GM12874 (cell line): Measurements from ENCODE around the gene SLC6A19.

Experiments
- CTCF ChIP-seq: IDR thresholded peaks from 2 replicates; pipeline ENCODE4 v1.5.1; 2011; ENCODE audit warnings: low read depth, mild to moderate bottlenecking, control low read depth, low read length, moderate library complexity; ENCODE audit not compliant: insufficient read depth

The SLC6A19 gene

DNA sequence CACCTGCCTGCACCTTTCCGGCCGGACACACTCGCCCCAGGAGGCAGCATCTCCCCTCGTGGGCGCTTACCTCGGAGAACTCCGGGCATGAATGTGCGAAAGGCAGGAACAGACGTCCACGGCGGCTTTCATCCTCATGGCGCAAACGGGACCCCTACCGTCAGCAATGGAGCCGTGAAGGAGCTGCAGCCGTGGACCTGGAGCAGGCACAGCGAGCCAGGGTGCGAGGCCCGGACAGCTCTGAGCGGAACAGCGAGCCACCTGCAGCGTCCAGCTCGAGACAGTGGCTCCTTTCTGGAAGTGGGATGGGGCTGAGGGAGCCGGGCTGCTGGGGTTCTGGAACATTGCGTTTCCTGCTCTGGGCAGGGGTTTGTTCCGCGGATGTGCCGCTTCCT is 7.8 kb upstream of the SLC6A19 start:
- TF ChIP-seq CTCF = no peak

GRCh38 chr5:1194378-1194777 is 7.0 kb upstream of the SLC6A19 start:
- no peak for TF ChIP-seq CTCF

DNA sequence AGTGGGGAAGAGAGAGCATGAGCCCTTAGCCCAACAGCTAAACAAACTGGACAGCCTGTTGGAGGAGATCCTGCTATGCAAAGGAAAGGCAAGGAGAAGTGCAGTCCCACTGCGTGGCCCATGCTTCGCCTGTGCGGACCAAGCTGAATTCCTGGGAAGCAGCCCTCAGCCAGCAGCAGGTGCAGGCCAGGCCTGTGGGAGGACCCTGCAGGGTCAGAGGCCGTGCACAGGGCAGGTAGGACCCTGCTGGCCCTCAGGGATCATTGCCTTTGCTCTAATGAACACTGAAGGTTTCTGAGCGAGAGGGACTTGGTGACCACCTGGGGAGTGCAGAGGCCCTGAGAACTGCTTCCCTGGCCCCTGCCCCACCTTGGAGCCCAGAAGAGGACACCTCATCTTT is 6.0 kb upstream of the SLC6A19 start:
- no peak for TF ChIP-seq CTCF

GRCh38 chr5:1195916-1196315 is 5.5 kb upstream of the SLC6A19 start:
- no peak for TF ChIP-seq CTCF

DNA sequence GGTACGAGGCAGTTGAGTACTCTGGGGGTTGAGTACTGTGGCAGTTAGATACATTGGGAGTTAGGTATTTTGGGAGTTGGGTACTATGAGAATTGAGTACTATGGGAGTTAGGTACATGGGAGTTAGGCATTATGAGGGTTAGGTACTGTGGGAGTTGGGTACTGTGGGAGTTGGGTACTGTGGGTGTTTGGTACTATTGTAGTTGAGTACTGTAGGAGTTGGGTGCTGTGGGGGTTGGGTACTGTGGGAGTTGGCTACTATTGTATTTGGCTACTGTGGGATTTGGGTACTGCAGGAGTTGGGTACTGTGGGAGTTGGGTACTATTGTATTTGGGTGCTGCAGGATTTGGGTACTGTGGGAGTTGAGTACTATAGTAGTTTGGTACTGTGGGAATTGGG is 4.8 kb upstream of the SLC6A19 start:
- no peak for TF ChIP-seq CTCF

DNA sequence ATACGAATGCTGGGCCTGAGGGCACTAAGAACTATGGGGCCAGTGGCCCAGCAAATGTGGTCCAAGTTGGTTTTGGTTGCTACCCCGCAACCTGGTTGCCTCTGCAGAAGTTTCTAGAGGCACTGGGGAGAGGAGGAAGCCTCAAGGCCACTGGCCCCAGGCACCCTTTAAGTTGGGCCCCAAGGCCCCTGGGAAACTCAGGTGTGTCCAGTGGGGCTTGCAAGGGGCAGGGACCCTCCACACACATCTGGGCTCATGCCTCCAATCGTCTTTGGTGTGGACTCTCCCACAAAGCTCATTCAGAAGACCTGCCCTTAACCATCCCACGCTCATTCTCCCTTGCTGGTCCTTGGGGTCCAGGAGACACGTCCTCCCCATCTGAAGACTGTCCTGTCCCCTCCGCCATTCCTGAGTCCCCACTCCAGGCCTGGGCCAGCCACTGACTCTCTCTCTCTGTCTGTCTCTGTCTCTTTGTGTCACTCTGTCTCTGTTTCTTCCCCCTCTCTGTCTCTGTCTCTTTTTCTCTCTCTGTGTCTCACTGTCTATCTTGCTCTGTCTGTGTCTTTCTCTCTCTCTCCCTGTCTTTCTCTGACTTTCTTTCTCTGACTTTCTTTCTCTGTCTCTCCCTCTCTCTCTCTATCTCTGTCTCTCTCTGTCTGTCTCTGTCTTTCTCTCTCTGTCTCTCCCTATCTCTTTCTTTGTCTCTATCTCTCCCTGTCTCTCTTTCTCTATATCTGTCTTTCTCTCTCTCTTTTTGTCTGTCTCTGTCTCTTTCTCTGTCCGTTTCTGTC is 3.3 kb upstream of the SLC6A19 start:
- no peak for TF ChIP-seq CTCF

GRCh38 chr5:1199340-1199648 is 2.1 kb upstream of the SLC6A19 start:
- TF ChIP-seq CTCF = no peak
